HepG2 (cell line): Measurements from ENCODE around the gene DNAJB11. TPM values are rescaled to one million over a fixed set of nuclear protein-coding genes. Genes with fewer than 3 reads are reported as not detected.

Experiments
- polyA plus RNA-seq, 8 experiments: library from polyadenylated mRNA; depleted of rRNA in 3 of 8; stranded (reverse) in 7 of 8; unstranded in 1 of 8; fragments of >200 nt; fragmentation: Illumina TruSeq in 4 of 8; extraction: Trizol in 4 of 8; gene quantifications; 2 replicates each; pipeline versions ENCODE4 v1.2.1 to v1.2.3, GENCODE V29; 2011 to 2016; ENCODE audit warnings: low read depth in 4 of 8, missing spikeins in 1 of 8, mixed read lengths in 1 of 8; ENCODE audit not compliant: insufficient read depth in 1 of 8
- total RNA-seq, 5 experiments: library from RNA; depleted of rRNA; stranded (reverse); fragments of >200 nt; fragmentation: Illumina TruSeq; extraction: Trizol; gene quantifications; 2 replicates each; pipeline ENCODE4 v1.2.3, GENCODE V29; 2016; ENCODE audit warnings: low read depth in 1 of 5
- TF ChIP-seq, protein P1 (sequence below): sonication (generic); formaldehyde crosslinking; IDR thresholded peaks from 2 replicates; pipeline ENCODE4 v1.4.0; 2020; ENCODE audit warnings: mild to moderate bottlenecking, missing genetic modification reagents
- TF ChIP-seq, protein P2 (sequence below): sonication (generic); formaldehyde crosslinking; IDR thresholded peaks from 2 replicates; pipeline ENCODE4 v1.4.0; 2020; ENCODE audit warnings: missing genetic modification reagents, borderline replicate concordance
- TF ChIP-seq, protein P3 (sequence below): sonication (generic); formaldehyde crosslinking; IDR thresholded peaks from 2 replicates; pipeline ENCODE4 v1.8.0; 2022; ENCODE audit warnings: low read depth, missing genetic modification reagents
- TF ChIP-seq, protein P4 (sequence below): fragments of 450-650 bp; IDR thresholded peaks from 2 replicates; pipeline ENCODE4 v1.6.1; 2016
- TF ChIP-seq, protein P5 (sequence below): sonication (generic); formaldehyde crosslinking; conservative IDR thresholded peaks from 2 replicates; pipeline ENCODE4 v1.8.0; 2022; ENCODE audit warnings: mild to moderate bottlenecking, moderate library complexity, missing genetic modification reagents

The DNAJB11 gene
- total and polyA plus RNA-seq, 2 of the 13 experiments (the other 11 are each of a cell fraction or from before 2014, with no cell fraction given): 41.0 to 132 TPM

DNA sequence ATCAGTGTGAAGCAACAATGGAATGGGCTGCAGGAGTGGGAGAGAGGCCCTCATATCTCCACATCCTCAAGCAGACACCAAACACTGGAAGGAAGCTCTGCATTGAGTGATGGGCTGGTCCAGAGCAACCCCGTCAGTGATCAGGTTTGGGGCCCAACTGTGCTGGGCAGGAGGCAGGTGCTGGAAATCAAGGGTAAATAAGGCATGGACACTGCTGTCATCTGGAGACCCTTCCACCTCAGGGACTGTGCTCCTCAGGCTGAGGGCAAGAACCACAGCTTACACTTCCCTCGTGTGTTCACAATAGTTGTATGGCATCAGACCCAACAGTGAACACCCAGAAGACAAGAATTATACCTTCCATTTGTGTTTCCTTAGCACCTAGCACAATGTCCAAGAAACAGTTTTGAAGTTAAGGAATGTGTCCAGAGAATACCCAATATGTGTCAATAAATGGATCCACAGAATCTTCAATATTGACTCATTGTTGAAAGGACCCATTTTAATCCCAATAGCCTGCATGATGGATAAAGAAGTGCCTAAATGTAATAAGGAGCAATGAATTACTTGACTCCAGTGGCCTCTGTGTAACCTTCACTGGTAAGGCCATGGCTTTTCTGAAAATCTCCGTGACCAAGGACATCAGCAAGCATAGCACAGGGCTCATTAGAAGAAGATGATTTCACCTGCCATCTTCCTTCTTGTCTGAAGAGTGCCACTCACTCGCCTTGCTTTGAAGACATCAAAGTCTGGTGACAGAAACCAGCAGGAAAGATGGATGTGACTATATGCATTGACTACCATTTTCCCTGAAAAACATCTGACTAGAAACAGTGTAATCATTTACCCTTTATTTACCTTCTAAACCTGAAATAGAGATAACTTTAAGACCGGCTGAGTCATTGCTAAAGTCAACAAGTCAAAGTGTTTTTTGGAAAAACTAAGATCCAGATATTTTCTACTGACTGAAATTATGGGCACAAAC, 35.3 kb downstream of the DNAJB11 start (continued):
- TF ChIP-seq, protein P1, sequence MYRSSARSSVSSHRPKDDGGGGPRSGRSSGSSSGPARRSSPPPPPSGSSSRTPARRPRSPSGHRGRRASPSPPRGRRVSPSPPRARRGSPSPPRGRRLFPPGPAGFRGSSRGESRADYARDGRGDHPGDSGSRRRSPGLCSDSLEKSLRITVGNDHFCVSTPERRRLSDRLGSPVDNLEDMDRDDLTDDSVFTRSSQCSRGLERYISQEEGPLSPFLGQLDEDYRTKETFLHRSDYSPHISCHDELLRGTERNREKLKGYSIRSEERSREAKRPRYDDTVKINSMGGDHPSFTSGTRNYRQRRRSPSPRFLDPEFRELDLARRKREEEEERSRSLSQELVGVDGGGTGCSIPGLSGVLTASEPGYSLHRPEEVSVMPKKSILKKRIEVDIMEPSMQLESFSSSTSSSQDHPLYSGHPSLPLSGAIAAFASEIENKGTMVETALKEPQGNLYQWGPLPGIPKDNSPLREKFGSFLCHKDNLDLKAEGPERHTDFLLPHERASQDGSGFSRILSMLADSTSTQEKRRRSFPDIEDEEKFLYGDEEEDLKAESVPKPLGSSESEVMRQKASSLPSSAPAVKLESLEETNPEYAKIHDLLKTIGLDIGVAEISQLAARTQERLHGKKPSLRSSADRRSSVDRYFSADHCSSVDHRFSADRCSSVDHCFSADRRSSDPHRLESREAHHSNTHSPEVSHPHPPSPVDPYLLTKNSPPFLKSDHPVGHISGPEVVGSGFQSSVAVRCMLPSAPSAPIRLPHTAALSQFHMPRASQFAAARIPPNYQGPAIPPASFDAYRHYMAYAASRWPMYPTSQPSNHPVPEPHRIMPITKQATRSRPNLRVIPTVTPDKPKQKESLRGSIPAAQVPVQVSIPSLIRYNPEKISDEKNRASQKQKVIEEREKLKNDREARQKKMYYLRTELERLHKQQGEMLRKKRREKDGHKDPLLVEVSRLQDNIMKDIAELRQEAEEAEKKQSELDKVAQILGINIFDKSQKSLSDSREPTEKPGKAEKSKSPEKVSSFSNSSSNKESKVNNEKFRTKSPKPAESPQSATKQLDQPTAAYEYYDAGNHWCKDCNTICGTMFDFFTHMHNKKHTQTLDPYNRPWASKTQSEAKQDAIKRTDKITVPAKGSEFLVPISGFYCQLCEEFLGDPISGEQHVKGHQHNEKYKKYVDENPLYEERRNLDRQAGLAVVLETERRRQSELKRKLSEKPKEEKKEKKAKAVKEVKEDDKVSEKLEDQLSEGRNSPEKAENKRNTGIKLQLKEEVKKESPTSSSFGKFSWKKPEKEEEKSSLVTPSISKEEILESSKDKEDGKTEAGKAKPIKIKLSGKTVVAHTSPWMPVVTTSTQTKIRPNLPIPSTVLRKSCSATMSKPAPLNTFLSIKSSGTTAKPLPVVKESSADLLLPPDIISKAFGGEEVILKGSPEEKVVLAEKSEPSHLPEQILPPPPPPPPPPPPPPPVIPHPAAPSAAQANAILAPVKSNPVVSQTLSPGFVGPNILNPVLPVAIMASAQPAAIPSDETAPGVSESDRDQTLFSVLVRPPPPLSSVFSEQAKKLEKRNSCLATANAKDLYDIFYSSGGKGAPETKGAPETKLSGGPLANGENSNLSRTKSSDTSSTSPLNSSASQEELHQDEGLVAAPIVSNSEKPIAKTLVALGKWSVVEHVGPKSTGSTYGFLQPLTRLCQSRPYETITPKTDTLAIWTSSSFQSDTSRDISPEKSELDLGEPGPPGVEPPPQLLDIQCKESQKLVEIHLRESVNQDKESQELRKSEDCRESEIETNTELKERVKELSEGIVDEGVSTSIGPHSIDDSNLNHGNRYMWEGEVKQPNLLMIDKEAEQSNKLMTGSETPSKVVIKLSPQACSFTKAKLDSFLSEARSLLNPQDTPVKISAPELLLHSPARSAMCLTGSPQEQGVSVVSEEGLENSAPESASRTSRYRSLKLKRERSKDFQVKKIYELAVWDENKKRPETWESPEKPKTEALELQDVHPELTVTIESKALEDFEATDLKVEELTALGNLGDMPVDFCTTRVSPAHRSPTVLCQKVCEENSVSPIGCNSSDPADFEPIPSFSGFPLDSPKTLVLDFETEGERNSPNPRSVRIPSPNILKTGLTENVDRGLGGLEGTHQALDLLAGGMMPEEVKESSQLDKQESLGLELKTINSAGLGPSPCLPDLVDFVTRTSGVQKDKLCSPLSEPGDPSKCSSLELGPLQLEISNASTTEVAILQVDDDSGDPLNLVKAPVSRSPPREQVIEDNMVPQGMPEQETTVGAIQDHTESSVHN (CRISPR knock-in tag): no peak
- TF ChIP-seq, protein P2, sequence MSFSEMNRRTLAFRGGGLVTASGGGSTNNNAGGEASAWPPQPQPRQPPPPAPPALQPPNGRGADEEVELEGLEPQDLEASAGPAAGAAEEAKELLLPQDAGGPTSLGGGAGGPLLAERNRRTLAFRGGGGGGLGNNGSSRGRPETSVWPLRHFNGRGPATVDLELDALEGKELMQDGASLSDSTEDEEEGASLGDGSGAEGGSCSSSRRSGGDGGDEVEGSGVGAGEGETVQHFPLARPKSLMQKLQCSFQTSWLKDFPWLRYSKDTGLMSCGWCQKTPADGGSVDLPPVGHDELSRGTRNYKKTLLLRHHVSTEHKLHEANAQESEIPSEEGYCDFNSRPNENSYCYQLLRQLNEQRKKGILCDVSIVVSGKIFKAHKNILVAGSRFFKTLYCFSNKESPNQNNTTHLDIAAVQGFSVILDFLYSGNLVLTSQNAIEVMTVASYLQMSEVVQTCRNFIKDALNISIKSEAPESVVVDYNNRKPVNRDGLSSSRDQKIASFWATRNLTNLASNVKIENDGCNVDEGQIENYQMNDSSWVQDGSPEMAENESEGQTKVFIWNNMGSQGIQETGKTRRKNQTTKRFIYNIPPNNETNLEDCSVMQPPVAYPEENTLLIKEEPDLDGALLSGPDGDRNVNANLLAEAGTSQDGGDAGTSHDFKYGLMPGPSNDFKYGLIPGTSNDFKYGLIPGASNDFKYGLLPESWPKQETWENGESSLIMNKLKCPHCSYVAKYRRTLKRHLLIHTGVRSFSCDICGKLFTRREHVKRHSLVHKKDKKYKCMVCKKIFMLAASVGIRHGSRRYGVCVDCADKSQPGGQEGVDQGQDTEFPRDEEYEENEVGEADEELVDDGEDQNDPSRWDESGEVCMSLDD: no peak
- TF ChIP-seq, protein P3, sequence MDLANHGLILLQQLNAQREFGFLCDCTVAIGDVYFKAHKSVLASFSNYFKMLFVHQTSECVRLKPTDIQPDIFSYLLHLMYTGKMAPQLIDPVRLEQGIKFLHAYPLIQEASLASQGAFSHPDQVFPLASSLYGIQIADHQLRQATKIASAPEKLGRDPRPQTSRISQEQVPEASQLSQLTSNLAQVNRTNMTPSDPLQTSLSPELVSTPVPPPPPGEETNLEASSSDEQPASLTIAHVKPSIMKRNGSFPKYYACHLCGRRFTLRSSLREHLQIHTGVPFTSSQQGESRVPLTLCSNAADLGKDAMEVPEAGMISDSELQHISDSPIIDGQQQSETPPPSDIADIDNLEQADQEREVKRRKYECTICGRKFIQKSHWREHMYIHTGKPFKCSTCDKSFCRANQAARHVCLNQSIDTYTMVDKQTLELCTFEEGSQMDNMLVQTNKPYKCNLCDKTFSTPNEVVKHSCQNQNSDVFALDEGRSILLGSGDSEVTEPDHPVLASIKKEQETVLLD (CRISPR knock-in tag): no peak
- TF ChIP-seq, protein P4, sequence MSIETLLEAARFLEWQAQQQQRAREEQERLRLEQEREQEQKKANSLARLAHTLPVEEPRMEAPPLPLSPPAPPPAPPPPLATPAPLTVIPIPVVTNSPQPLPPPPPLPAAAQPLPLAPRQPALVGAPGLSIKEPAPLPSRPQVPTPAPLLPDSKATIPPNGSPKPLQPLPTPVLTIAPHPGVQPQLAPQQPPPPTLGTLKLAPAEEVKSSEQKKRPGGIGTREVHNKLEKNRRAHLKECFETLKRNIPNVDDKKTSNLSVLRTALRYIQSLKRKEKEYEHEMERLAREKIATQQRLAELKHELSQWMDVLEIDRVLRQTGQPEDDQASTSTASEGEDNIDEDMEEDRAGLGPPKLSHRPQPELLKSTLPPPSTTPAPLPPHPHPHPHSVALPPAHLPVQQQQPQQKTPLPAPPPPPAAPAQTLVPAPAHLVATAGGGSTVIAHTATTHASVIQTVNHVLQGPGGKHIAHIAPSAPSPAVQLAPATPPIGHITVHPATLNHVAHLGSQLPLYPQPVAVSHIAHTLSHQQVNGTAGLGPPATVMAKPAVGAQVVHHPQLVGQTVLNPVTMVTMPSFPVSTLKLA: no peak
- TF ChIP-seq, protein P5, sequence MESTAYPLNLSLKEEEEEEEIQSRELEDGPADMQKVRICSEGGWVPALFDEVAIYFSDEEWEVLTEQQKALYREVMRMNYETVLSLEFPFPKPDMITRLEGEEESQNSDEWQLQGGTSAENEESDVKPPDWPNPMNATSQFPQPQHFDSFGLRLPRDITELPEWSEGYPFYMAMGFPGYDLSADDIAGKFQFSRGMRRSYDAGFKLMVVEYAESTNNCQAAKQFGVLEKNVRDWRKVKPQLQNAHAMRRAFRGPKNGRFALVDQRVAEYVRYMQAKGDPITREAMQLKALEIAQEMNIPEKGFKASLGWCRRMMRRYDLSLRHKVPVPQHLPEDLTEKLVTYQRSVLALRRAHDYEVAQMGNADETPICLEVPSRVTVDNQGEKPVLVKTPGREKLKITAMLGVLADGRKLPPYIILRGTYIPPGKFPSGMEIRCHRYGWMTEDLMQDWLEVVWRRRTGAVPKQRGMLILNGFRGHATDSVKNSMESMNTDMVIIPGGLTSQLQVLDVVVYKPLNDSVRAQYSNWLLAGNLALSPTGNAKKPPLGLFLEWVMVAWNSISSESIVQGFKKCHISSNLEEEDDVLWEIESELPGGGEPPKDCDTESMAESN (CRISPR knock-in tag): 0 out of 2 replicates have a peak, but pooled peaks have one; percentile 31
